SK-N-DZ (cell line): ENCODE measurements around the gene CD36.
"Not testable (repeated sequence)": the region's sequence is repeated elsewhere in the genome, so short reads cannot be mapped to it uniquely, and the experiment has no call there.

Experiments
- DNase-seq: peaks from one replicate; pipeline ENCODE4 v3.0.0-alpha.2; 2015; ENCODE audit warnings: low spot score

Gene CD36

GRCh38 chr7:80651471-80651870 is 13.0 kb downstream of the CD36 start:
- no peak for DNase-seq

- DNase-seq: no peak
Observed at GRCh38 chr7:80653244-80653643, 14.8 kb downstream of the CD36 start.

GRCh38 chr7:80654887-80655340 is 16.5 kb downstream of the CD36 start:
- no peak for DNase-seq

GRCh38 chr7:80656029-80656428 is 17.6 kb downstream of the CD36 start:
- no peak for DNase-seq

- peak; percentile 42 for DNase-seq
Observed at GRCh38 chr7:80659120-80660055, 20.9 kb downstream of the CD36 start.

- DNase-seq: no peak
Observed at GRCh38 chr7:80660939-80661338, 22.5 kb downstream of the CD36 start.

GRCh38 chr7:80661729-80662128 is 23.3 kb downstream of the CD36 start:
- peak; percentile 2 for DNase-seq

GRCh38 chr7:80662252-80662651 is 23.8 kb downstream of the CD36 start:
- DNase-seq: no peak

GRCh38 chr7:80665526-80665925 is 27.1 kb downstream of the CD36 start:
- no peak for DNase-seq

GRCh38 chr7:80666376-80666775 is 27.9 kb downstream of the CD36 start:
- DNase-seq: no peak

- not testable (repeated sequence) for DNase-seq
Observed at GRCh38 chr7:80669367-80669766, 30.9 kb downstream of the CD36 start.

GRCh38 chr7:80671744-80672143 is 33.3 kb downstream of the CD36 start:
- DNase-seq: no peak

GRCh38 chr7:80675090-80675489 is 36.6 kb downstream of the CD36 start:
- no peak for DNase-seq

GRCh38 chr7:80676404-80676803 is 38.0 kb downstream of the CD36 start:
- DNase-seq: no peak

- no peak for DNase-seq
Observed at GRCh38 chr7:80677629-80678028, 39.2 kb downstream of the CD36 start.

- DNase-seq: no peak
Observed at GRCh38 chr7:80678707-80679106, 40.3 kb downstream of the CD36 start.

- no peak for DNase-seq
Observed at GRCh38 chr7:80679921-80680907, 41.8 kb downstream of the CD36 start.

GRCh38 chr7:80681272-80681885 is 42.9 kb downstream of the CD36 start:
- peak; percentile 47 for DNase-seq

GRCh38 chr7:80682744-80683143 is 44.3 kb downstream of the CD36 start:
- no peak for DNase-seq

GRCh38 chr7:80686576-80686975 is 48.1 kb downstream of the CD36 start:
- no peak for DNase-seq

GRCh38 chr7:80699045-80699638 is 60.7 kb downstream of the CD36 start:
- peak; percentile 50 for DNase-seq
